GM08714 (cell line): ENCODE measurements around the gene ERCC6L2.

Source experiments
- H3K4me3 ChIP-seq: fragments of 200-500 bp; sonication (Bioruptor generic); 2 replicates; pipeline ENCODE4 v1.5.1; 2014; ENCODE audit warnings: mild to moderate bottlenecking, low read length, inconsistent platforms
- ZNF274 ChIP-seq: IDR thresholded peaks from 2 replicates; pipeline ENCODE4 v1.6.1; 2012; ENCODE audit warnings: mild to moderate bottlenecking, low read depth, low read length

The ERCC6L2 gene

DNA sequence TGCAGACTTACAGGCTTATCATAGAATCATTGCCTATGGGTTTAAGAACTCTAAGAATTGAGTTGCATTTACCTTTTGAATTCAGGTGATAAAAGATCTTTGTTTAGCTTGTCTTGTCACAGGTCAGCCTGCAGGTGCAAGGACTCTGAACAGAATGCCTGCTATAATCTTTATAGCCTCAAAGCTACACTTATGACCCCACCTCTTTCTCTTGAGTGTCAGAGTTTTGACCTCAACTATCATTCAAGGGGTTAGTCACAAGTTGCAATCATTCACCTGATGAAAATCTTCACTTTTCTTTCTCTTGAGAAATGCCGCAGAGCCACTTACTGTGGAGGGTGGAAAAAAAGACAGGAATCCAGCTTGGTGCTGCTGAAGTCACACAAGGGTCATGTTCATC lies 49.5 kb downstream of the ERCC6L2 start:
- no peak for TF ChIP-seq ZNF274
- H3K4me3 ChIP-seq, result no peak overlapping the region

DNA sequence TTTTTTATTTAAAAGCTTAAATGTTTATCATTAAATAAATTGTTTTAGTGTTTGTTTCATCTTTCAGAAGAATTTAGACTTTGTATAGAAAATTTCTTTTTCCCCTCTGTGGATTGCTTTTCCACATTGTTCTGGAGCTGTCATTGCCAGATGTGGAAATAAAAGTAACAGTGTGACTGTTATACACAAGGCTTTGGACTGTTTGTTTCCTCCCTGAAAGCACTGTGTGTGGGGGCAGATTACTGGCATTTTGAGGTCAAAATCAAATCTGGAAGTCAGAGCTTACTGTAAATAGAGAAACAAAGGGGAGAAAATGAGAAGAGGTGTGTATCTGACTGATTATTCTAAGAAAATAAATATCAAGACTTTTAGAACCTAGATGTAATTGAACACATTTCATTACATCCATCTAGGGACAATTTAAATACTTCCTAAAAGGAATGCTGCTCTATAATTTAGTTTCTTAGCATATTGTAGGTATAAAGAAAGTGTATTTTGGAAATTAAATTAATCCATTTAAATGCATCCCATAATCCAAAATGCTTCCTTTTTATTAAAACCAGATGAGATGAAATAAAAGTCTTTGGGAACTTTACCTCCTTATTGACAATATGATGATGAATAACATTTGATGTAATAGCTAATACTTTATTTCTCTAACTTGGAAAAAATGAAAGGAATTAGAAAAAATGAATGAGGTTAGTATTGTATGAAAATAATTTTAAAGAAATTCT lies 51.9 kb downstream of the ERCC6L2 start:
- no peak for TF ChIP-seq ZNF274
- H3K4me3 ChIP-seq, result no peak overlapping the region

DNA sequence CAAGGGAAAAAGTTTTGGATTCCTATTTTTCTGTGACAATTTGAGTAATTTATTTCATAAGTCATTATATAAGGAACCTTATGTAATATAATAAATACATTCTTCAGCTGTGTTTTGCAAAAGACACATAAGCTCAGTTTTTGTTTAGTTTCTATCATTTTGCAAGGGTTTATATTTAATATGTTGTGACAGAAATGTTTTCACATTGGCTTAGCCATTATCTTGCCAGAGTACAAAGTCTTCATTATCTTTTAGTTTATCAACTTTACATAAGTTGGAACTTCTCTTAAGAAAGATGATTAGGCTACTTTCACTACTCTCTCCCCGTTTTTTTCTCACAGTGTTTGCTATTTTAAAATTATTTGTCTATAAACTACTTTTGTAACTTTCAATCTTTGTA lies 54.8 kb downstream of the ERCC6L2 start:
- no peak overlapping the region for H3K4me3 ChIP-seq
- no peak for TF ChIP-seq ZNF274

DNA sequence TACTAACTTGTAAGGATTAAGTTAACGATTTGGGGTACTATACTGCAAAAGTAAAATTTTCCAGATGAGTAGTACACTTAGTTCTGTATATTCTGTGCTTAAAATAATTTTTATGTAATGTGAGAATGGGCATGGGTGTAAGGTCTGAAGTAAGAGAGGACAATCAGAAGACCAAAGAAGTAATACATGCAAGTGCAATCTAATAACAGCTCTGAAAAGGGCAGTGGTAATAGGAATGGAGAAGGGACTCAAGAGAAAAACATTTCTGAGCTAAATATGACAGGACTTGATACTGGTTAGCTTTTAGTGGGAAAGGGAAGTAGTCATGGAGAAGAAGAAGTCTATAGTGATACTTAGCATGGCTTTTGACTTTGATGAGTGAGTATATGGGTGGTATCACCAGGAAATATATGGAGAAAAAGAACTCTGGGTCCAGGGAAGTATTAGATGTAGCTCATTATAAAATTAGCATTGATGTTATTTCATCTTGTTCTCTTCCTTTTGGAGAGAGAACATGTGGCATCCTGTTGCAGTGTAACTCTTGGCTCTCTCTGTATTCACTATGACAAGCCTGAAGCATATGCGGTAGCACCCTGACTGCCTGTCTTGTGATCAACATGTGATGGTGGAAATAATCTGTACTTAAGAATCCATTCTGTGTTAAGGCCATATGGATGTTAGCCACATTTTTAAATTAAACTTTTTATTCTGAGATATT lies 60.5 kb downstream of the ERCC6L2 start:
- TF ChIP-seq ZNF274, result no peak
- no peak overlapping the region for H3K4me3 ChIP-seq

DNA sequence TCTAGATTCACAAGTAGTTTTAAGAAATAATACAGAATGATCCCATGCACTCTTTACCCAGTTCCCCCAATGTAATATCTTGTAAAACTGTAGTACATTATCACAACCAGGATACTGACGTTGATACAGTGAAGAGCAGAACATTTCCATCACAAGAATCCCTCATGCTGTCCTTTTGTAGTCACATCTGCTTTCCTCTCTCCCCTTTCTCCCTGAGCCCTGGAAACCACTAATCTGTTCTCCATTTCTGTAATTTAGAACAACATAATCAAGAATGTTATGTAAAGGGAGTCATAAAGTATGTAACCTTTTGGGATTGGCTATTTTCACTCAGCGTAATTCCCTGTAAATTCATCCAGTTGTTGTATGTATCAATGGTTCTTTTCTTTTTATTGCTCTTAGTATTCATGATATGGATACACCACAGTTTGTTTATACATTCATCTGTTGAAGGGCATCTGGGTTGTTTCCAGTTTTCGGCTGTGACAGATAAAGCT lies 61.1 kb downstream of the ERCC6L2 start:
- H3K4me3 ChIP-seq, result no peak overlapping the region
- TF ChIP-seq ZNF274, result no peak

DNA sequence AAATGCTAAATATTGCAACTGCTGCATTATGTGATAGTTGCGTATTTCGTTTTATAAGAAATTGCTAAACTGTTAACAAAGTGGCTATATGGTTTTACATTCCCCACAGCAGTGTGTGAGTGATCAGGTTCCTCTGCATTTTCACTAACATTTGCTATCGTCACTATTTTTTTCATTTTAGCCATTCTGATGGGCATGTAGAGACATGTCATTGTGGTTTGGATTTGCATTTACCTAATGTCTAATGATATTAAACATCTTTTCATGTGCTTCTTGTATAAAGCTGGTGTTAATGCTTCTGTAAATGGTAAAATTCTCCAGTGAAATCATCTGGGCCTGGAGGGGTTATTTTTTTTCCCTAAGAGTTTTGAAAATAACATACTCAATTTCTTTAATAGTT lies 61.6 kb downstream of the ERCC6L2 start:
- TF ChIP-seq ZNF274, result no peak
- H3K4me3 ChIP-seq, result no peak overlapping the region

DNA sequence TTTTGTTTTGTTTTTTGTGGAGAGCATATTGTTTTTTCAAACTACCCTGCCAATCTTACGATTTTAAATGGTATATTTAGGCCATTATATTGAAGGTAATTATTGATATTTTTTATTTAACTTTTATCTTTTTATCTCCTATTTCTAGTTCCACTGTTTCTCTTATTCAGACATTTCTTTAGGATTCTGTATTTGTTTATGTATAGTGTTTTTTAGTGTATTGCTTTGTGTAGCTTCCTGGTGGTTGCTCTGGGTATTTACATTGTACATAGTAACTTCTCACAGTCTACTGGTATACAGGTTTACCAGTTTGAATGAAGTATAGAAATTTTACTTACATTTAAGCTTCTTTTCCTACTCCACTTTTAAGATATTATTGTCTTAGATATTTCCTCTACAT lies 63.2 kb downstream of the ERCC6L2 start:
- H3K4me3 ChIP-seq, result no peak overlapping the region
- TF ChIP-seq ZNF274, result no peak

DNA sequence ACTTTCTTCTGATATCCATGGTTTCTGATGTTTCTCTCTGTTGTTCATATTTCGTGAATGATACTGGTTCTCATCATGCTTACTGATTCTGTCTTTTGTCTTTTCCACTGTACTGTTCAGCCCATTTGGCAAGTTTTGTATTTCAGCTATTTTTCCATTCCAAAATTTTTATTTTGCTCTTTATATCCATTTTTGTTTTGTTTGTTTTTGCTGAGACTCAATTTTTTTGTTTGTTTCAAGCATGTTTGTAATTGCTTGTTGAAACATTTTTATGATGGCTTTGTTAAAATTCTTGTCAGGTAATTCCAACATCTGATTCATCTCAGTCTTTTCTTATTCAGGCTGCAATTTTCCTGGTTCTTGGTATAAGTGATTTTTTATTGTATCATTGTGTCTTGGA lies 64.0 kb downstream of the ERCC6L2 start:
- H3K4me3 ChIP-seq, result no peak overlapping the region
- TF ChIP-seq ZNF274, result no peak

DNA sequence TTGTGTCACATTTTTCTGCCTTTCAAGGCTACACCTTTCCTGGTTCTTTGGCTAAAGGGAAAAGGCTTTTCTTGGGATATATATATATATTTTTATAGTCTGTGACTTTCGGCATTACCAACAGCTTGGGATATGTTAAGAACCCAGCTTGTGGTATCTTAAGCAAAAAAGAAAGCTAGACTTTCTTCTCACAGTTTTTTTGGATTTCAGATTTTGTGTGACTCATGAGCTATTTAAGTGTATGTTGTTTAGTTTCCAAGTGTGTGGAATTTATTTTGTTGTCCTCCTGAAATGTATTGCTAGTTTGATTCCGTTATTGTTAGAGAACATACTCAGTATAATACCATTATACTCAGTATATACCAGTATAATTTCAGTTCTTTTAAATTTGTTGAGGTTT lies 64.8 kb downstream of the ERCC6L2 start:
- TF ChIP-seq ZNF274, result no peak
- no peak overlapping the region for H3K4me3 ChIP-seq

DNA sequence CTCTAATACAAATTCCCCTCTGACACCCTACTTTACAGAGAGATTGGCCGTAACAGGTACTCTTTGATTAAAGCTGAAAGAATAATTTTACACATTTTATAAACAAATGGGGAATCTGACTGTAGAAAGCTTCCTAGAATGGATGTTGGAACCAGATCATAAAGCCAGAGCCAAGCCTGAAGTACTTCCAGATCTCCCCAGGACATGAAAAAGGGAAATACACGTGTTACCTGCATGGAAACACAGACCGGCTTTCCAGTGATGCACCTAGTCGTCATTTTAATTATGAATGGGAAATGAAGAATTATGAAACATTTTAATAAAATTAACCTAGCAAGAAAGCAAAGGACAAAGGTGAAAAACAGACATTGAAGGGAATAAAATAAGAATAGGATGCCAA lies 66.5 kb downstream of the ERCC6L2 start:
- H3K4me3 ChIP-seq, result no peak overlapping the region
- no peak for TF ChIP-seq ZNF274

DNA sequence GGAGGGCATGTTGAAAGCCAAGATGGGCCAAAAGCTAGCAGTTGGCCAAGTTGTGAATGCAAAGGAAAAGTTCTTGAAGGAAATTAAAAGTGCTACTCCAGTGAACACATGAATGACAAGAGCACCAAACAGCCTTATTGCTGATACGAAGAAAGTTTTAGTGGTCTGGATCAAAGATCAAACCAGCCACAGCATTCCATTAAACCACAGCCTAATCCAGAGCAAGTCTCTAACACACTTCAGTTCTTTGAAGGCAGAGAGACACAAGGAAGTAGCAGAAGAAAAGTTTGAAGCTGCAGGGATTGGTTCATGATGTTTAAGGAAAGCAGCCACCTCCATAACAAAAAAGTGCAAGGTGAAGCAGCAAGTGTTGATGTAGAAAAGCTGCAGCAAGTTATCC lies 71.6 kb downstream of the ERCC6L2 start:
- TF ChIP-seq ZNF274, result no peak
- H3K4me3 ChIP-seq, result no peak overlapping the region

DNA sequence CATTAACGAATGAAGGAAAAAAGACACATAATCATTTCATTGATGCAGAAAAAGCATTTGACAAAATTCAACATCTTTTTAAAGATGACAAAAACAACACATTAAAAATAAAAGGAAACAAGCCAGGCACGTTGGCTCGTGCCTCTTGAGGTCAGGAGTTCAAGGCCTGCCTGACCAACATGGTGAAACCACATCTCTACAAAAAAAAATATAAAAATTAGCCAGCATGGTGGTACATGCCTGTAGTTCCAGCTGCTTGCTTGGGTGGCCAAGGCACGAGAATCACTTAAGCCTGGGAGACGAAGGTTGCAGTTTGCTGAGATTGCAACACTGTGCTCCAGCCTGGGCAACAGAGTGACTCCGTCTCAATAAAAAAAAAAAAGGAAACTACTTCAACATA lies 77.0 kb downstream of the ERCC6L2 start:
- no peak for TF ChIP-seq ZNF274

DNA sequence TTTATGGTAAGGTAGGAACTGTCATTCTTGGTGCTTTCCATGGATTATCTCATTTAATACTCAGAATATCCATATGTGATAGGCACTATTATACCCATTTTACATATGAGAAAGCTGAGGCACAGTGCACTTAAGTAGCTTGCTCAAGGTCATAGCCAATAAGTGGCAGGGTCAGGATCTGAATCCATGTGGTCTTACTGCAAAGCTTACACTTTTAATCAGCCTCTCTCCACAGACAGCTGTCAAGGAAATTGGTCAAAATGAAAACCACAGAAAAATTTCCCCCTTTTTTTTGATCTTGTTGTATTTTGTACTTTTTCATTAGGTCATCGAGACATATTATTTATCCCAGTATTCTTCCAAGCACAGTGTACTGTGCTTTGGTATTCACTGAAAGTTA lies 78.5 kb downstream of the ERCC6L2 start:
- no peak for TF ChIP-seq ZNF274
- no peak overlapping the region for H3K4me3 ChIP-seq

More for the DNA sequence above, 77.0 kb downstream of the ERCC6L2 start:
- H3K4me3 ChIP-seq, result no peak overlapping the region

DNA sequence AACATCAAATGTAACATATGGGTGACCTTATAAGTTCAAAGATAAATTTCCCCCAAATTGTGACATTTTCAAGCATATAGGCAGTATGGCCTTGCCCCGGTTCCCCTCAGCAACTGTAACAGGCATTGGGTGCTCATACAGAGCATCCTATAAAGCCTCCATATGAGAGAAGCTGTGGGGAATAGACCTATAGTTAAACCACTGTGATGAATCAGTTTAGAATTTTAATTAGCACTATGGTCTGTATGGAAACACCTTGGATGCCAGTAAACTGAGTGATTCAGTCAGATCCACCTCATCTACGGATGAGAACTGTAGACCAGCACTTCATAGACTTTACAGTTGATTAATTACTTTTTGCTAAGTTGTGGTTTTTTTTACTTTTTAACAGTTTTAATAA lies 79.4 kb downstream of the ERCC6L2 start:
- H3K4me3 ChIP-seq, result no peak overlapping the region
- TF ChIP-seq ZNF274, result no peak

DNA sequence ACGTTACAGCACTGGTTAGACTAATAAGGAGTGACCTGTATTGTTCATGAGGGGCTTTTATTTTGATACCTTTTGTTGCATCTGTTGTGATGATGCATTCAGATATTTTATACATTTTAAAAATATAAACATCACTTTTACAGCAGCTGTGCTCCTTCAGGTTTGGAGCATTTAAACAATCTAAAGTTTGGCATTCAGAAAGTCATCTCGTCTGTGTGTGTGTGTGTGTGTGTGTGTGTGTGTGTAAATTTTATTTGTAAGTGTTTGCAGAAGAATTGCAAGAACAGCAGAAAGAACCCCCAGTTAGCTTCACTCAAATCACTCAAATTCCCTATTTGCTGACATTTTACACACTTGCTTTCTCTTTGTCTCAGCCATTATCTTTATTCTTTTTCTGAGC lies 87.4 kb downstream of the ERCC6L2 start:
- H3K4me3 ChIP-seq, result no peak overlapping the region
- TF ChIP-seq ZNF274, result no peak

DNA sequence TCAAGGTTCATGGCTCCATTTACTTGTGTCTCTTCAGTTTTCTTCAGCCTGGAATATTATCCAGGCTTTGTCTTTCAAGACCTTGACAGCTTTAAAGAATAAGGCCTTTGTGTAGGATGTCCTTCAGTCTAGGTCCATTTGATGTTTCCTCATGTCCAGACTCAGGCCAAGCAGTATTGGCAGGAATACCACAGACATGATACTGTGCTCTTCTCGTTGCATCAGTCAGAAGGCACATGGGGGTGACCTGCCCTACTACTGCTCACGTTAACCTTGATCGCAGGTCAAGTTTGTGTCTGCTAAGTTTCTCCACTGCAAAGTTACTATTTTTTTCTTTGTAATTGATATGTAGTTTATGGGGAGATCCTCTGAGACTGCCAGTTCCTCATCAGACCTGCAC lies 88.2 kb downstream of the ERCC6L2 start:
- TF ChIP-seq ZNF274, result no peak
- no peak overlapping the region for H3K4me3 ChIP-seq

DNA sequence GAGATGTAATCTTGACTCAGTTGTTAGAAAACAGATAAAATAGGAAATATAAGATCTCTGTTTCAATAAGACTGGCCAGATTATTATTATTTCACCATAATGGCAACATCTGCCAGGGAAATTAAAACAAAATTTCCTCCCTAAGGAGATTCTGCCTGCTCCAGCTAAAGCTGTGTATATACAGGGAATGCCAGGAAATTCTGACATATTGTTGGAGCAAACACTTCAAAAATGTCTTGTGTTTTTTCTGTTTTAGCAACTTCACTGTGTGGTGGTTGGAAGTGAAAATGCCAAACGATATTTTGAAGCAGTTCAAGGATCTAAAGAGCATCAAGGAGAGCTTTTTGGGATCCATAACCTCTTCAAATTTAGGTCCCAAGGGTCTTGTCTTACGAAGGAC lies 90.8 kb downstream of the ERCC6L2 start:
- TF ChIP-seq ZNF274, result no peak
- no peak overlapping the region for H3K4me3 ChIP-seq
